ENCODE data around the gene CERCAM.

DNA sequence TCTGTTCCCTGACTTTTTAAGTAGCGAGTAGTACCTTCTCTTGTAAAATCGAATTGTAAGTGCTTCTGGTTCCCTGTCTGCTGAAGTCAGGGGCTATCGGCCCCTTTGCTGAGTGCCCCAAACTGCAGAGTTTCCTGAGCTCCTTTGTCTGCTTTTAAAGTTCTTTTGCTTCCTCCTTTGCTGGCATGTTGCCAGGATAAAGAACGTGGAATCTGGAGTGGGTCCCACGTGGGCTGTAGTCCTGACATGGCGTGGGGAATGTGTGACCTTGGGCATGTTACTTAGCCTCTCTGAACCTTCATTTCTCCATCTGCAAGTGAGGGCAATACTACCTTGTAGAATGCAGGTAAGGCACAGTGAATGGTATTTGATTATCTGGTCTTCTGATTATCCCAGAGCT, 21.5 kb downstream of the CERCAM start:
- no peak for TF ChIP-seq ARNTL (CRISPR knock-in tag; IDR thresholded peaks at IDR 0.05; ENCODE audit: borderline replicate concordance, low read depth)
- no peak for TF ChIP-seq TCF4 (CRISPR knock-in tag; IDR thresholded peaks at IDR 0.05; ENCODE audit: borderline replicate concordance)
- TF ChIP-seq GLIS3 (CRISPR knock-in tag; IDR thresholded peaks at IDR 0.05), result no peak
- no peak for TF ChIP-seq PATZ1 (CRISPR knock-in tag; IDR thresholded peaks at IDR 0.05; ENCODE audit: borderline replicate concordance)
- TF ChIP-seq PPARA (CRISPR knock-in tag; IDR thresholded peaks at IDR 0.05; ENCODE audit: borderline replicate concordance), result no peak
- no peak for TF ChIP-seq CREB5 (CRISPR knock-in tag; IDR thresholded peaks at IDR 0.05; ENCODE audit: low read depth)
- TF ChIP-seq, protein P1, sequence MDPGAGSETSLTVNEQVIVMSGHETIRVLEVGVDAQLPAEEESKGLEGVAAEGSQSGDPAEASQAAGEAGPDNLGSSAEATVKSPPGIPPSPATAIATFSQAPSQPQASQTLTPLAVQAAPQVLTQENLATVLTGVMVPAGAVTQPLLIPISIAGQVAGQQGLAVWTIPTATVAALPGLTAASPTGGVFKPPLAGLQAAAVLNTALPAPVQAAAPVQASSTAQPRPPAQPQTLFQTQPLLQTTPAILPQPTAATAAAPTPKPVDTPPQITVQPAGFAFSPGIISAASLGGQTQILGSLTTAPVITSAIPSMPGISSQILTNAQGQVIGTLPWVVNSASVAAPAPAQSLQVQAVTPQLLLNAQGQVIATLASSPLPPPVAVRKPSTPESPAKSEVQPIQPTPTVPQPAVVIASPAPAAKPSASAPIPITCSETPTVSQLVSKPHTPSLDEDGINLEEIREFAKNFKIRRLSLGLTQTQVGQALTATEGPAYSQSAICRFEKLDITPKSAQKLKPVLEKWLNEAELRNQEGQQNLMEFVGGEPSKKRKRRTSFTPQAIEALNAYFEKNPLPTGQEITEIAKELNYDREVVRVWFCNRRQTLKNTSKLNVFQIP (CRISPR knock-in tag; IDR thresholded peaks at IDR 0.05; ENCODE audit: borderline replicate concordance, low read depth), result no peak
- TF ChIP-seq ISL1 (CRISPR knock-in tag; IDR thresholded peaks at IDR 0.05), result no peak
- no peak for TF ChIP-seq ZFP3 (CRISPR knock-in tag; IDR thresholded peaks at IDR 0.05)
- no peak for TF ChIP-seq ZNF565 (CRISPR knock-in tag; conservative IDR thresholded peaks at IDR 0.05; ENCODE audit: low read depth)
- TF ChIP-seq, protein P2, sequence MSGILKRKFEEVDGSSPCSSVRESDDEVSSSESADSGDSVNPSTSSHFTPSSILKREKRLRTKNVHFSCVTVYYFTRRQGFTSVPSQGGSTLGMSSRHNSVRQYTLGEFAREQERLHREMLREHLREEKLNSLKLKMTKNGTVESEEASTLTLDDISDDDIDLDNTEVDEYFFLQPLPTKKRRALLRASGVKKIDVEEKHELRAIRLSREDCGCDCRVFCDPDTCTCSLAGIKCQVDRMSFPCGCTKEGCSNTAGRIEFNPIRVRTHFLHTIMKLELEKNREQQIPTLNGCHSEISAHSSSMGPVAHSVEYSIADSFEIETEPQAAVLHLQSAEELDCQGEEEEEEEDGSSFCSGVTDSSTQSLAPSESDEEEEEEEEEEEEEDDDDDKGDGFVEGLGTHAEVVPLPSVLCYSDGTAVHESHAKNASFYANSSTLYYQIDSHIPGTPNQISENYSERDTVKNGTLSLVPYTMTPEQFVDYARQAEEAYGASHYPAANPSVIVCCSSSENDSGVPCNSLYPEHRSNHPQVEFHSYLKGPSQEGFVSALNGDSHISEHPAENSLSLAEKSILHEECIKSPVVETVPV (CRISPR knock-in tag; IDR thresholded peaks at IDR 0.05), result no peak
- no peak for TF ChIP-seq ESRRG (CRISPR knock-in tag; IDR thresholded peaks at IDR 0.05)
- TF ChIP-seq ZC3H10 (CRISPR knock-in tag; IDR thresholded peaks at IDR 0.05), result no peak
- no peak for TF ChIP-seq CSDC2 (CRISPR knock-in tag; IDR thresholded peaks at IDR 0.05)
